ENCODE data around the gene TMEM51.
"Not testable (repeated sequence)": the region's sequence is repeated elsewhere in the genome, so short reads cannot be mapped to it uniquely, and the experiment has no call there.

TMEM51 gene

DNA sequence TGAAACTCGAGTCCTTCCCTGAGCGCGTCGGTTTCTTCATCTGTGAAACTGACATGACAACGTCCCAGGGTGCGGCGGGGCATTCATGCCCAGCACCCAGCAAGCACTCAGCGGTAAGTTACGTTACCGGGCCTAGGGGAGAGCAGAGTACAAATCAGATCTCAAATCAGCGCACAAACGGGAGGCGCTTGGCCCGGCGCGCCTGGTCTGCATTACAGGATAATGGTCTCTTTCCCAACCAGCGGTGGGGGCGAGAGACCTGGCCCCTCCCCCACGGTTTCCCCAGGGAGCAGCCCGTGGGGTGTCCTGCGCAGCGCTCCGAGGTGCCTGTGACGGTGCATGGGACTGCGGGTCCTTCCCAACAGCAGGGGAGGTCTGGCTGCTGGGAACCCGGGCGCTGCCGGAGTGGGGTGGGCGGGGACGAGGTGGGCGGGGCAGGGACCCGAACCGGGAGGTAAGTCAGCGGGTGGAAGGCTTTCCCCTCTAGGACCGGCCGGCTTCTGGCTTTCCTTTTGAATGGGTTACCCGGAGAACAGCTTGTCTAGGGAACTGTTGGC, 1.0 kb downstream of the TMEM51 start:
- DNase-seq (ENCODE audit: low spot score): no peak

GRCh38 chr1:15155191-15155590, 1.6 kb downstream of the TMEM51 start:
- DNase-seq (ENCODE audit: low spot score): no peak

GRCh38 chr1:15155888-15156741, 2.6 kb downstream of the TMEM51 start:
- peak; percentile 83 for DNase-seq (ENCODE audit: low spot score)

GRCh38 chr1:15156807-15157380, 3.3 kb downstream of the TMEM51 start:
- DNase-seq (ENCODE audit: low spot score): no peak

DNA sequence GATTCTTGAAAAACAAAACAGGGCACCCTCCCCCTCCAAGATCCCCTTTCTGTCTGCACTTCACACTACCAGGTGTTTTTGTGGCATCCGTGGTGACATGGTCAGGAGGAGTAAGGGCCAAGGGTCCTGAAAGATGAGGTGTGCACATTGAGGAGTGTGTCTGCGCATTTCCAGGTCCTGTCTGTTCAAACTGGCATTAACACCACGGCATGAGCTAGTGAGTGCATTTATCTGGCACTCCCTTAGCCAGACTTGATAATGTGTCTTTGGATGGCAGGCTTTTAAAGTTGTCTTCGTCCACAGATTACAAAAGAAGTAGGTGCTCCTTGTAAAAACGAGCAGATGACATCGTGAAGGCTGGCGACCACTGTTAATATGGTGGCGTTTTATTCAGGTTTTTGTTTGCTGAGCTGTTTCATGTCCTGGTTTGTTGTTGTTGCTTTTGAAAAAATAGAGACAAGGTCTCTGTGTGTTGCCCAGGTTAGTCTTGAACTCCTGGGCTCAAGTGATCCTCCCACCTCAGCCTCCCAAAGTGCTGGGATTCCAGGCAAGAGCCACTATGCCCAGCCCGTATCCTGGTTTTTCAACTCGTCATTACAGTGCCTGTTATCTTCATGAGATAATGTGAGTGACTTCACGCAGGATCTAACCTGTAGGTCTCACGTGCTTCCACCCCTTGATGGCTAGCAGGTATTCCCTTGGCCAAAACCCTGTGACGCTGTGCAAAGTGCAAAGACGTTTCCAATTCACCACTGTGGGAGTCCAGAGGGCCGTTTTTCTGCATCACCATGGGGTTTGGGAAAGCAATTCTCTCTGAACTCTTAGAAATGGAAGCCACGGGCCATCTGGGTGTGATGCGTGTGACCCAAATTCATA, 4.2 kb downstream of the TMEM51 start:
- no peak for DNase-seq (ENCODE audit: low spot score)

DNA sequence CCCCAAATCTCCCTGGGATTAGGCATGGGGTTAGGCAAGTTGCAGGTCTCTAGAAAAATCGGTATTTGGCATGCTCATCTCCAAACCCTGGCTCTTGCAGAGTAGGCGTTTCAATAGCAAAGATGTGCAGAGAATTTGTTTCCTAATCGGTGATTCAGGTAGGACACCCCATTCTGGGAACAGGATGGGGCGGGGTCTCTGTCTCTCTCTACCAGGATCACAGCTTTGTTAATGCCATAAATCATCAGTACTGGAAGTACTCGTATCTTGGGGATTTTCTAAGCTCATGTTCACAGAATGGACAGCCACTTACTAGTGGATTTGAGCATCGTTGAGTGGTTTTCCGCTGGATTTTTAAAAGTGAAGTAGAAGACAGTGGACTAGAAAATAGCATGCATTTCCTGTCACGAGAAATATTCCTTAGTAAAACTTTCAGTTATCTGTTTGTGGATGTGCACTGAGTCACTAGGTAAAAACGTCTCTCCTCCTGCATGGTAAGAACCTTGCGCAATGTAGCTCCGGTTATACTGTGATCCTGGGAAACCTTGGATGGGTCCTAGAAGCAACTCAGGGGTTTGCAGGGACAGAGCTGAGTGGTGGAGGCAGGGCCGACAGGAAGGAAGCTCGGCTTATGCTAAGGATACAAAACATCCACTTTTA, 5.1 kb downstream of the TMEM51 start:
- DNase-seq (ENCODE audit: low spot score): no peak

DNA sequence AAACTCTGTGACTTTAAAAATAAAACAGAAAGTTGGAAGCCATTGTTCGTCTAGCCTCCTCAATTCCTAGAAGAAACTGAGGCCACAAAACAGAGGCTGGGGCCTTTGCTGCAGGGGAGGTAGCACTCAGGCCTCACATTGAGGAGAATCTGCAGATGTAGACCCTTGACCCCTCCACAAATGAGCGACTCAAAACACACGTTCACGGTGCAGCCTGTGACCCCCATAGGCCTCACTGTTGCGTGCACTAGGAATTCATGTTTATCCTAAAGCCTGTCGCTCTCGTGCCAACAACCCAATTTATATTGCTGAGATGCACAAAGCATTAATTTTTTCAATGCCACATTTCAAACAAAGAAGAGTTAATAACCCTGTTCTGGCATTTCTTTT, 5.6 kb downstream of the TMEM51 start:
- DNase-seq (ENCODE audit: low spot score): no peak

- DNase-seq (ENCODE audit: low spot score): no peak
Measured at GRCh38 chr1:15160626-15161025, 7.1 kb downstream of the TMEM51 start.

- no peak for DNase-seq (ENCODE audit: low spot score)
Measured at GRCh38 chr1:15167386-15167785, 13.8 kb downstream of the TMEM51 start.

DNA sequence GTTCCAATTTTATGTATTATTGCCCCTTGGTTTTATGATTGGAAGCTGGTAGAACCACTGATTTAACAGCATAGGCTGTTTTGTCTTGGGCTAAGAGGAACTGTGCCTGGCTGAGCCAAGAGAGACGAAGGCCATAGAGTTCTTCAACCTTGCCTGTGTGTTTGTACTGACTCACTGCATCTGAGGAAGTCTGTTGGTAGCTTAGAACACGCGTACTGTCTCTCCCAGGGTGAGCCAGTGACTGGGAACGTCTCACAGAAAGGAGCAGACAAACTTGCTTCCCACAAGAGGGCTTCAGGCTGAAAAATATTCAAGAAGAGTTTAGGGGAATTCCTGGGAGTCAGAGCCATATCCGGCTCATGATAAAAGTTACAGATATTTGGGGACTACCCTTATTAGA, 14.9 kb downstream of the TMEM51 start:
- no peak for DNase-seq (ENCODE audit: low spot score)

GRCh38 chr1:15170071-15170470, 16.5 kb downstream of the TMEM51 start:
- DNase-seq (ENCODE audit: low spot score): no peak

DNA sequence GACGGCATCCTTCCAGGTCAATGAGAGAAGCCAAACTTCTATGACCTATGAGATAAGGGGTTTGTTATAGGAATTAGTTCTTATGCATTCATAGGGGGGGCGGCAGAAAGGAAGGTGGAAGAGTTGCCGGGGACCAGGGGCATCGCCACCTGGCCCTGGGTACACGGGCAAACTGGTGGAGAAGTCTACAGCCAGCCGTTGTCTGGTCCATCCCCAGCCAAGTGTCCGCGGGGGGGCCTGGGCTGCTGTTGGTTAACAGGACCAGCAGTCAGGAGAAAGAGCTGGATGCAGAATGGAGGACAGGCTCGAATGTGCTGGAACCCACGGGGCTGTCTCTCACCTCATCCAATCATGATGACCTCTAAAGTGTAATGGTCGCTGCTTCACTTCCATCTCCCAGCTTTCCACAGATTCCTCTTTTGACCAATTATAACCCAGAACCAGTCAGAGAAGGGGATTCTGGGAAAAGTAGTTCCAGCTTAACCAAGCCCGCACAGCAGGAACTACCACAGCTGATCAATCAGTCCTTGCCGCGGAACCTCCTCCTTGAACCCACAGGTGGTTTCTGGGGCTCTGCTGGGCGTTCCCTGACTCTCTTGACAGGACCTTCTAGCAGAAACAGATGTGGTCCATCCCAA, 17.8 kb downstream of the TMEM51 start:
- no peak for DNase-seq (ENCODE audit: low spot score)

DNA sequence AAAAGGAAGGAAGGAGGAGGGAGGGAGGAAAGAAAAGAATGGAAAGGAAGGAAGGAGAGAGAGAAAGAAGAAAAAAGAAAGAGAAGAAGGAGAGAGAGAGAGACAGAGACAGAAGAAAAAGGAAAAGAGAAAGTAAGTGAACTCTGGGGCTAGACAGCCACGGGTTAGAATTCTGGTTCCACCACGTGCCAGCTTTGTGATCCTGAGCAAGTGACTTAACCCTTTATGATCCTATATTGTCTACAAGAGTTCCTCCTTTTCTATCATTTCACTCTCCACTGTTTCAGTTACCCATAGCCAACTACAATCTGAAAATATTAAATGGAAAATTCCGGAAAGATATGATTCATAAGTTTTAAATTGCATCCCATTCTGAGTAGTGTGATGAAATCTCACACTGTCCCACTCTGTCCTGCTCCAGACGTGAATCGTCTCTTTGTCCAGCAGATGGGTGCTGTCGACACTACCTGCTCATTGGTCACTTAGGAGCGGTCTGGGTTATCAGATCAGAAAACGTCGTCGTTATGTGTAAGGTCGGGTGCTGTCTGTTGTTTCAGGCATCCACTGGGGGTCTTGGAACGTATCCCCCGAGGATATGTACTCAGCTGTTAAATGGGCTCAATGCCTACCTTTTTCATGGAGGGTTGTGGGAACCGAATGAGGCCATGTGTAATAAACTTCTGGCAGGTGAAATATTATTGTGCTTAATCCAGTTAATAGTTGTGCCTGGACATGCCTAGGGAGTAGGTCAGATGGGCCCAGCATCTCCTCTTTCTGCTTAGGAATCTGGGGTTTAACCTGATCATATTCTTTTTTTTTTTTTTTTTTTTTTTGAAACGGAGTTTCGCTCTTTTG, 19.1 kb downstream of the TMEM51 start:
- no peak for DNase-seq (ENCODE audit: low spot score)

DNA sequence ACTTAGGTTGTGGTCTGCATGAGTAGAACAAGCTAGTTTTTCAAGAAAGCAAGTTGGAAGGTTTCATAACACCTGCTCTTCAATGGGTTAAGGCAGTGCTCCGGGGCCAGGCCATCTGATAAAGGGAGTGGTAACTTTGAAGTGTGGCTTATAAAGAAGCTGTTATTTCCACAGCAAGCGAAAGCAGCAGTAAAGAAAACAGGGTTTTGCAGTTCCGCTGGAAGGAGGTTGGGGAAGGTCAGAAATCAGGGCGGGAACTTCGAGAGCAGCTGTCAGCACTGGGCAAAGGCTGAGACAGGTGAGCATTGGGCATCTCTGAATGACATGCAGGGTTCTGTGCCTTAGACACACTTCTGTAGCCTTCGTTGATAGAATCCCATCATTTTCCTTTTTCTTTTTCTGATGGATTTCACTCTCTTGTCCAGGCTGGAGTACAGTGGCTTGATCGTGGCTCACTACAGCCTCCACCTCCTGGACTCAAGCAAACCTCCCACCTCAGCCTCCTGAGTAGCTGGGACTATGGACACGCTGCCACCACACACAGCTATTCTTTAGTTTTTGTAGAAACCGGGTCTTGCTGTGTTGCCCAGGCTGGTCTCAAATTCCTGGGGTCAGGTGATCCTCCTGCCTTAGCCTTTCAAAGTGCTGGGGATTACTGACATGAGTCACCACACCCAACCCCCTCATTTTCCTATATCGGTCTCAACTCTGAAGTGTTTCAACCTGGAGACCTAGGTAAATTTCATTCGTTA, 20.5 kb downstream of the TMEM51 start:
- DNase-seq (ENCODE audit: low spot score): no peak

GRCh38 chr1:15174615-15174983, 21.1 kb downstream of the TMEM51 start:
- no peak for DNase-seq (ENCODE audit: low spot score)

DNA sequence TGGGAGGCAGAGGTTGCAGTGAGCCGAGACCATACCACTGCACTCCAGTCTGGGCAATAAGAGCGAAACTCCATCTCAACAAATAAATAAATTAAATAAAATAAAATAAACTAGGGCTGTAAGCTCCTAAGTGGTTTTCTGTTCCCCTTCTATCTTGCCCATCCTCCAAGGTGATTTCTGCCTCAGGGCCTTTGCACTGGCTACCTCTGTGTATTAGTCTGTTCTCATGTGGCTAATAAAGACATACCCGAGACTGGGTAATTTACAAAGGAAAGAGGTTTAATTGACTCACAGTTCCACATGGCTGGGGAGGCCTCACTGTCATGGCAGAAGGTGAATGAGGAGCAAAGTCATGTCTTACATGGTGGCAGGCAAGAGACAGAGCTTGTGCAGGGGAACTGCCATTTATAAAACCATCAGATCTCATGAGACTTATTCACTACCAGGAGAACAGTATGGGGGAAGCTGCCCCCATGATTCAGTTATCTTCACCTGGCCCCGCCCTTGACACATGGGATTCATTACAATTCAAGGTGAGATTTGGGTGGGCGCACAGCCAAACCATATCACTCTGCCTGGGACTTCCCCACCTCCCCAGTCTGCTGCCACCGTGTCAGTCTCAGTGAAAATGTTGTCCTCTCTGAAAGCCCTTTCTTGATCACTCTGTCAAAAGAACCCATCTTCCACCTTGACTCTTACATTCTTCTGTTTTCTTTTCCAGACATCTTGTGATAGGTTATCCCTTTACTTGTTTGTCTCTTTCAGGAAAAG, 22.0 kb downstream of the TMEM51 start:
- not testable (repeated sequence) for DNase-seq (ENCODE audit: low spot score)

DNA sequence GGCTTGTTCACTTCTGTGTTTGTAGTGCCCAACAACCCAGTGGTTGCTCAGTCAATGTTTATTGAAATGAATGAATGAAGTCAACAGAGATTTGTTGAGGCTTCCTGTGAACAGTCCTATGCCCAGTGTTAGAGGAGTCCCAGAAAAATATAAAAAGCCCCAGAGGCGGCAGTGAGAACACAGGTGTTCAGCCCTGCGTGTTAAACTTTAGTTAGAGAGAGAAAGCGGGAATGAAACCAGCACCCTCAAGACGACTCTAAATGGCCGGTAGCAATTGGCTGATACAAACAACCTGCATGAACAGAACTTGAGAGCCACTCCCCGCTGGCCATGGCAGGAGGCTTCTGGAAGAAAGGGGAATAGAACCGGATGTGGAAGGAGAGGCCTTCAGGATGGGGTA, 22.6 kb downstream of the TMEM51 start:
- DNase-seq (ENCODE audit: low spot score): no peak

DNA sequence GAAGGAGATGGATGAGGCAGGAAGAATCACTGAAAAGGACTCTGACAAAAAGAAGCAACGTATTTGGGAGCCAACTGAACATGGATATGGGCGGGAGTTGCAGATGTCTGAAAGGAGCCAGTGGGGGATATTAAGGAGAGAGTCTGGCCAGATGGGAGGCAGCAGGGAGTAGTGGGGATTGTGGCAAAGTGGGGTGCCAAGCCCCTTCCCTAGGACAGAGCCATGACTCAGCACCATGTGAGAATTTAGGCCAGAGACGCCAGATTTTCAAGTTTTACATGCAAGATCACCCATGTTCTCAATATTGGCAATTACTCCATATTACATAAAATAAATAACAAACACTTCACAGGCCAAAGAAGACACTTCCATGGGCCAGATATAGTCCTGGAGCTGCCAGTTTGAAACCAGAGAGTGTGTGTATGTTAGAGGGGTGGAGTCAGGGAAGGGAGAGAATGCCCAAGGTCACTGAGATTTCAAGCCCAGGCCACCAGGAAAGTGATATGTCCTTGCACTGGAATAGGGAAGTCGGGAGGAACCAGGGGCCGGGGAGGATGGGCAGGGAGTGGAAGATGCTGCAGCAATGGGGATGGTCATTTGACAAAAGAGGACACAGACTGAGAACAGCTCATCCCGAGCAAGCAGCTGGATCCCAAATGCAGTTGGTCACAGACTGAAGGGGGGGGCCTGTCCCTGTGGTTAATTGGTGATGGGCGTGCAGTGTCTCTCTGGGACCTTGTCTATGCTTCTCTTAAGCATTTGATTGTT, 23.5 kb downstream of the TMEM51 start:
- DNase-seq (ENCODE audit: low spot score): no peak
